Gastrocnemius medialis (tissue), 4 donors: ENCODE measurements around the gene SENP1. TPM values are rescaled to one million over a fixed set of nuclear protein-coding genes. Genes with fewer than 3 reads are reported as not detected.

ENCODE experiments used
- ATAC-seq, 2 donors: fragments of 150-250 bp; one replicate each; pipeline ENCODE4 v1.9.1; 2016
- DNase-seq, 2 donors: peaks; one replicate each; pipeline ENCODE4 v3.0.0-alpha.2; 2019
- H3K27ac ChIP-seq, 4 donors: fragments of 200-600 bp; sonication (generic); 1 replicate in 1 of 4; 2 replicates in 3 of 4; pipeline ENCODE4 v1.5.1; 2016 to 2018; ENCODE audit warnings: mild to moderate bottlenecking in 2 of 4, moderate library complexity in 1 of 4
- H3K27me3 ChIP-seq, 3 donors: fragments of 200-600 bp; sonication (generic) in 2 of 3; 1 replicate in 1 of 3; 2 replicates in 2 of 3; pipeline versions ENCODE4 v1.5.1 to v1.6.0; 2016 to 2019; ENCODE audit warnings: mild to moderate bottlenecking in 1 of 3, moderate library complexity in 1 of 3
- H3K36me3 ChIP-seq, 2 donors: fragments of 200-600 bp; sonication (generic) in 1 of 2; one replicate each; pipeline ENCODE4 v1.5.1; 2017 to 2018
- H3K4me1 ChIP-seq, 2 donors: fragments of 200-600 bp; sonication (generic) in 1 of 2; one replicate each; pipeline ENCODE4 v1.5.1; 2016 to 2017; ENCODE audit warnings: mild to moderate bottlenecking in 2 of 2
- H3K4me3 ChIP-seq, 4 donors: fragments of 200-600 bp; sonication (generic) in 3 of 4; 1 replicate in 1 of 4; 2 replicates in 3 of 4; pipeline ENCODE4 v1.5.1; 2016 to 2019; ENCODE audit warnings: mild to moderate bottlenecking in 2 of 4
- H3K9me3 ChIP-seq, 3 donors: fragments of 200-600 bp; sonication (generic) in 2 of 3; 1 replicate in 1 of 3; 2 replicates in 2 of 3; pipeline ENCODE4 v1.5.1; 2016 to 2019
- POLR2A ChIP-seq, 2 donors: fragments of 450-650 bp; IDR thresholded peaks; one replicate each; pipeline ENCODE4 v1.6.1; 2017; ENCODE audit warnings: antibody characterized with exemption in 2 of 2, mild to moderate bottlenecking in 2 of 2, moderate library complexity in 2 of 2
- in situ Hi-C, 4 donors: fragments of 200-750 bp; cut with MboI; loops; one replicate each; pipeline versions ENCODE4 v1.15.0 to v1.8.0; 2017; ENCODE audit warnings: low sequenced_read_pairs in 4 of 4
- intact Hi-C: fragments of 100-400 bp; cut with DNase I; formaldehyde crosslinking; loops from one replicate; pipeline ENCODE4 v1.15.1; 2023; ENCODE audit warnings: low total_unique reads
- total RNA-seq, 4 donors: library from RNA; depleted of rRNA; stranded (reverse); fragments of >200 nt; gene quantifications; one replicate each; pipeline versions ENCODE4 v1.1.0 to v1.2.3, GENCODE V29; 2016
- TF ChIP-seq, protein P1 (sequence below), 5 experiments: fragments of 450-650 bp in 3 of 5; fragments of 200-600 bp in 2 of 5; sonication (generic) in 2 of 5; IDR thresholded peaks in 4 of 5; conservative IDR thresholded peaks in 1 of 5; 1 replicate in 4 of 5; 2 replicates in 1 of 5; pipeline ENCODE4 v1.5.1; 2016 to 2019; ENCODE audit warnings: antibody characterized with exemption in 5 of 5, mild to moderate bottlenecking in 3 of 5, moderate library complexity in 3 of 5

SENP1 gene
- total RNA-seq, 4 donors from 2014 or later: 8.7 to 19.1 (median 13.1) TPM

DNA sequence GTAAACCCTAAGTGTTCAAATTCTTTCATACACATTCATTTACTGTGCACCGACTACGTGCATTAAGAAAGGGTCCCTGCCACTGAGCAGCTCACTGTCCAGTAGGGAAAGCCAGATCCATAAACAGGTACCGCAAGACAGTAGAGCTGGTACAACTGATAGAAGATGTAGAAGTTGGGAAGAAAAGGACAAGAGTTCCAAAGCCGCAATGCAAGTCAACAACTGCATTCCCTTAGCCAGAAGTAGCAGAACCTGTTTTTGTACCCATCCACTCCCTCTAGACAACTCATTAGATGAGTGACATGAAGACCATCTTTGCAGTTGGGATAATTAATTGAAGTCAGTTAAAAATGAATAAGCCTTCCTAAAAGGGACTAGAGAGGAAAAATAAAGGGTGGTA lies 1.3 kb downstream of the SENP1 start:
- intact Hi-C loops: loop anchor here (10.0 kb wide), 1 partner anchor 250 kb away; the partner anchor contains the start of gene ZNF641
- H3K27ac ChIP-seq: peak overlapping the region; percentile 87 to 96 (median 90)
- in situ Hi-C loops: loop anchor here in 1 of 4 donors (5.0 kb wide), 1 partner anchor 63 kb away; no protein-coding TSS in a partner anchor

DNA sequence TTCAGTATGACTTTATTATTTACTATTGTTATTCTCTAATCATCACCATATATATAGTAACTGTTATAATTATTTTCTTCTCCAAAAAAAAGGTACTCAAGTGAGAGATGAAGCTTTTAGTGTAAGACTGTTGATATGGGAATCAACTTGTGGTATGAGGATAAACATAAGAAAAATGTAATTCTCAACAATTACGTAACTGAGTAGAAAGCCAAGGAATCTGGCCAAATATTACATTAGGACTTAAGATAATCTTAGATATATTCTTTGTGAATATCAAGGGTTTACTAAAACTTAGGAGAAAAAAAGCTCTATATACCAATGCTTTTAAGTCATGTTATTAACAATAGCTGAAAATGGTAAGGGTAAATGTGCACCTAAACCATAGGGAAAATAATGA lies 13.3 kb downstream of the SENP1 start:
- in situ Hi-C loops (no loop called here), intact Hi-C loops (no loop called here)
- TF ChIP-seq POLR2A (IDR thresholded peaks at IDR 0.05): no peak
- TF ChIP-seq, protein P1, sequence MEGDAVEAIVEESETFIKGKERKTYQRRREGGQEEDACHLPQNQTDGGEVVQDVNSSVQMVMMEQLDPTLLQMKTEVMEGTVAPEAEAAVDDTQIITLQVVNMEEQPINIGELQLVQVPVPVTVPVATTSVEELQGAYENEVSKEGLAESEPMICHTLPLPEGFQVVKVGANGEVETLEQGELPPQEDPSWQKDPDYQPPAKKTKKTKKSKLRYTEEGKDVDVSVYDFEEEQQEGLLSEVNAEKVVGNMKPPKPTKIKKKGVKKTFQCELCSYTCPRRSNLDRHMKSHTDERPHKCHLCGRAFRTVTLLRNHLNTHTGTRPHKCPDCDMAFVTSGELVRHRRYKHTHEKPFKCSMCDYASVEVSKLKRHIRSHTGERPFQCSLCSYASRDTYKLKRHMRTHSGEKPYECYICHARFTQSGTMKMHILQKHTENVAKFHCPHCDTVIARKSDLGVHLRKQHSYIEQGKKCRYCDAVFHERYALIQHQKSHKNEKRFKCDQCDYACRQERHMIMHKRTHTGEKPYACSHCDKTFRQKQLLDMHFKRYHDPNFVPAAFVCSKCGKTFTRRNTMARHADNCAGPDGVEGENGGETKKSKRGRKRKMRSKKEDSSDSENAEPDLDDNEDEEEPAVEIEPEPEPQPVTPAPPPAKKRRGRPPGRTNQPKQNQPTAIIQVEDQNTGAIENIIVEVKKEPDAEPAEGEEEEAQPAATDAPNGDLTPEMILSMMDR (IDR thresholded peaks at IDR 0.05 in 4 of 5, conservative IDR thresholded peaks at IDR 0.05 in 1 of 5): no peak
- H3K4me1 ChIP-seq: no peaks in the 10 kb centered on the region
- DNase-seq: no peak
- no peaks in the 10 kb centered on the region for H3K9me3 ChIP-seq
- H3K27ac ChIP-seq: no peak overlapping the region
- no peak for ATAC-seq
- no peak overlapping the region for H3K4me3 ChIP-seq
- H3K36me3 ChIP-seq: peaks cover 0 to 40% of the 10 kb centered on the region in 2 donors
- no peaks in the 10 kb centered on the region for H3K27me3 ChIP-seq

More for the DNA sequence above, 1.3 kb downstream of the SENP1 start:
- DNase-seq (no peak), ATAC-seq (no peak)
- H3K4me1 ChIP-seq: peaks cover 20 to 27% of the 10 kb centered on the region in 2 donors
- H3K4me3 ChIP-seq: peak overlapping the region; percentile 77 to 92 (median 89)
- H3K27me3 ChIP-seq: no peaks in the 10 kb centered on the region
- no peaks in the 10 kb centered on the region for H3K36me3 ChIP-seq
- no peak for TF ChIP-seq POLR2A (IDR thresholded peaks at IDR 0.05)
- TF ChIP-seq, protein P1 (IDR thresholded peaks at IDR 0.05 in 4 of 5, conservative IDR thresholded peaks at IDR 0.05 in 1 of 5): no peak
- no peaks in the 10 kb centered on the region for H3K9me3 ChIP-seq

DNA sequence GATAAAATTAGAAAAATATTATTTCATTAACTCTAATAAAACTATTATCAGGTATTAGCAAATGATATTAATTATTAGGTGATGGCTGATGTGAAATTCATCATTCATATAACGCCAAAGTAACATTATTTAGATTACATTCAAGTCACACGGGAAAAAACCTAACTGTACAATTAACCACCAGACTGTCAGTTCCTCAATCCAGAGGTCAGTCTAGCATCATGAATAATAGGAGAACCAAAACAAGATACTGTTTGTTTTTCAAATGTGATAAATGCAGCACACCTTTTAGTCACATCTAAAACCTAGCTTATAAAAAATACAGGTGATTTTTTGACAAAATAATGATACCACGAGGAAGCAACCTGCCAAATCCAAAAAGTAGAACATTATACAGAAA lies 19.6 kb downstream of the SENP1 start:
- in situ Hi-C loops: loop anchor here in 2 of 4 donors (10.0 kb wide), 2 partner anchors 78 to 88 kb away; no protein-coding TSS in a partner anchor
- no peak for ATAC-seq
- Histone ChIP-seq H3K9me3 (no peaks in the 10 kb centered on the region), H3K4me3 (no peak overlapping the region), H3K36me3 (peaks cover 0 to 57% of the 10 kb centered on the region in 2 donors), H3K4me1 (no peaks in the 10 kb centered on the region), H3K27ac (no peak overlapping the region), H3K27me3 (no peaks in the 10 kb centered on the region)
- TF ChIP-seq POLR2A (IDR thresholded peaks at IDR 0.05): no peak
- TF ChIP-seq, protein P1 (IDR thresholded peaks at IDR 0.05 in 4 of 5, conservative IDR thresholded peaks at IDR 0.05 in 1 of 5): no peak
- intact Hi-C loops: no loop called here
- DNase-seq: no peak

DNA sequence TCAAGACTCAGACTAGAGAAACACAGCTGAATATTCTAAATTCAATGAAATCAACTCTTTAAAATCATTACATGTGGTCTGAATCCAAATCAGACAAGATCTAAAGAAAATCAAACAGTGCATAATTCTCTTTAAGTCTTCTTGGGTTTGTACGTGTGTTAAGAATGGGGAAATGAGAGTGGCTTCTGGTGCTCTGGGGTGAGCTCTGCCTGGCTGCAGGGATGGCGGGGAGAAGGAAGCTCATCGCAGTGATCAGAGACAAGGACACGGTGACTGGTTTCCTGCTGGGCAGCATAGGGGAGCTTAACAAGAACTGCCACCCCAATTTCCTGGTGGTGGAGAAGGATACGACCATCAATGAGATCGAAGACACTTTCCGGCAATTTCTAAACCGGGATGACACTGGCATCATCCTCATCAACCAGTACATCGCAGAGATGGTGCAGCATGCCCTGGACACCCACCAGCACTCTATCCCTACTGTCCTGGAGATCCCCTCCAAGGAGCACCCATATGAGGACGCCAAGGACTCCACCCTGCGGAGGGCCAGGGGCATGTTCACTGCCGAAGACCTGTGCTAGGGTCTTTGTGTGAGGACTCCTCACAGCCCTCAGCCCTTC lies 20.9 kb downstream of the SENP1 start:
- H3K27me3 ChIP-seq: no peaks in the 10 kb centered on the region
- no peak overlapping the region for H3K27ac ChIP-seq
- H3K4me1 ChIP-seq: no peaks in the 10 kb centered on the region
- DNase-seq (no peak), ATAC-seq (no peak)
- no peak overlapping the region for H3K4me3 ChIP-seq
- in situ Hi-C loops (loop anchor here in 3 of 4 donors (5.0 to 10.0 kb wide), 3 partner anchors 80 to 90 kb away; no protein-coding TSS in a partner anchor), intact Hi-C loops (loop anchor here (1.0 to 5.0 kb wide), 2 partner anchors 80 to 102 kb away; no protein-coding TSS in a partner anchor)
- no peaks in the 10 kb centered on the region for H3K9me3 ChIP-seq
- no peak for TF ChIP-seq POLR2A (IDR thresholded peaks at IDR 0.05)
- TF ChIP-seq, protein P1 (IDR thresholded peaks at IDR 0.05 in 4 of 5, conservative IDR thresholded peaks at IDR 0.05 in 1 of 5): no peak
- H3K36me3 ChIP-seq: peaks cover 0 to 59% of the 10 kb centered on the region in 2 donors
